Spleen (tissue), 7 donors: Measurements from ENCODE around the gene MAGEA1.

Source experiments
- CTCF ChIP-seq, 11 experiments: fragments of 200-600 bp in 7 of 11; fragments of 450-650 bp in 4 of 11; sonication (generic) in 4 of 11; IDR thresholded peaks in 8 of 11; conservative IDR thresholded peaks in 3 of 11; 1 replicate in 7 of 11; 2 replicates in 4 of 11; pipeline versions ENCODE4 v1.4.0 to v1.8.0; 2016 to 2021; ENCODE audit warnings: antibody characterized with exemption in 11 of 11, inconsistent platforms in 4 of 11, mild to moderate bottlenecking in 1 of 11
- POLR2A ChIP-seq, 3 donors: fragments of 450-650 bp; IDR thresholded peaks; one replicate each; pipeline ENCODE4 v1.5.1; 2017; ENCODE audit warnings: antibody characterized with exemption in 3 of 3, mild to moderate bottlenecking in 1 of 3
- POLR2AphosphoS5 ChIP-seq, 3 donors: sonication (generic); formaldehyde crosslinking; IDR thresholded peaks; one replicate each; pipeline ENCODE4 v1.5.1; 2017; ENCODE audit warnings: antibody characterized with exemption in 3 of 3
- donor health status: DM: no; HTN: no; CAD: no; lungs with moderate emphysema.
- donor health status: DM: no; HTN: no; CAD: no.
- donor health status: DM: no; HTN: no; CAD: no.

- no peak for TF ChIP-seq POLR2A (IDR thresholded peaks at IDR 0.05)
- TF ChIP-seq CTCF (IDR thresholded peaks at IDR 0.05 in 8 of 11, conservative IDR thresholded peaks at IDR 0.05 in 3 of 11), result no peak
- TF ChIP-seq POLR2AphosphoS5 (IDR thresholded peaks at IDR 0.05), result no peak
Measured at GRCh38 chrX:153226344-153227185, 47.5 kb downstream of the MAGEA1 start.
